ENCODE results near the gene TRIM17.

GRCh38 chr1:228408041-228408868 lies 8.4 kb downstream of the TRIM17 start:
- TF ChIP-seq, protein P1, sequence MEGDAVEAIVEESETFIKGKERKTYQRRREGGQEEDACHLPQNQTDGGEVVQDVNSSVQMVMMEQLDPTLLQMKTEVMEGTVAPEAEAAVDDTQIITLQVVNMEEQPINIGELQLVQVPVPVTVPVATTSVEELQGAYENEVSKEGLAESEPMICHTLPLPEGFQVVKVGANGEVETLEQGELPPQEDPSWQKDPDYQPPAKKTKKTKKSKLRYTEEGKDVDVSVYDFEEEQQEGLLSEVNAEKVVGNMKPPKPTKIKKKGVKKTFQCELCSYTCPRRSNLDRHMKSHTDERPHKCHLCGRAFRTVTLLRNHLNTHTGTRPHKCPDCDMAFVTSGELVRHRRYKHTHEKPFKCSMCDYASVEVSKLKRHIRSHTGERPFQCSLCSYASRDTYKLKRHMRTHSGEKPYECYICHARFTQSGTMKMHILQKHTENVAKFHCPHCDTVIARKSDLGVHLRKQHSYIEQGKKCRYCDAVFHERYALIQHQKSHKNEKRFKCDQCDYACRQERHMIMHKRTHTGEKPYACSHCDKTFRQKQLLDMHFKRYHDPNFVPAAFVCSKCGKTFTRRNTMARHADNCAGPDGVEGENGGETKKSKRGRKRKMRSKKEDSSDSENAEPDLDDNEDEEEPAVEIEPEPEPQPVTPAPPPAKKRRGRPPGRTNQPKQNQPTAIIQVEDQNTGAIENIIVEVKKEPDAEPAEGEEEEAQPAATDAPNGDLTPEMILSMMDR (IDR thresholded peaks at IDR 0.05; ENCODE audit: poor library complexity, severe bottlenecking) = no peak
- TF ChIP-seq SMC3 (conservative IDR thresholded peaks at IDR 0.05; ENCODE audit: poor library complexity) (no peak), POLR2AphosphoS5 (IDR thresholded peaks at IDR 0.05) (no peak), RAD21 (conservative IDR thresholded peaks at IDR 0.05) (no peak), EZH2 (IDR thresholded peaks at IDR 0.05; ENCODE audit: borderline replicate concordance, insufficient read depth, low read length, poor library complexity, severe bottlenecking) (no peak), TAF1 (IDR thresholded peaks at IDR 0.05; ENCODE audit: low read depth) (no peak), EP300 (conservative IDR thresholded peaks at IDR 0.05; ENCODE audit: poor library complexity, severe bottlenecking) (no peak)
- TF ChIP-seq, protein P2, sequence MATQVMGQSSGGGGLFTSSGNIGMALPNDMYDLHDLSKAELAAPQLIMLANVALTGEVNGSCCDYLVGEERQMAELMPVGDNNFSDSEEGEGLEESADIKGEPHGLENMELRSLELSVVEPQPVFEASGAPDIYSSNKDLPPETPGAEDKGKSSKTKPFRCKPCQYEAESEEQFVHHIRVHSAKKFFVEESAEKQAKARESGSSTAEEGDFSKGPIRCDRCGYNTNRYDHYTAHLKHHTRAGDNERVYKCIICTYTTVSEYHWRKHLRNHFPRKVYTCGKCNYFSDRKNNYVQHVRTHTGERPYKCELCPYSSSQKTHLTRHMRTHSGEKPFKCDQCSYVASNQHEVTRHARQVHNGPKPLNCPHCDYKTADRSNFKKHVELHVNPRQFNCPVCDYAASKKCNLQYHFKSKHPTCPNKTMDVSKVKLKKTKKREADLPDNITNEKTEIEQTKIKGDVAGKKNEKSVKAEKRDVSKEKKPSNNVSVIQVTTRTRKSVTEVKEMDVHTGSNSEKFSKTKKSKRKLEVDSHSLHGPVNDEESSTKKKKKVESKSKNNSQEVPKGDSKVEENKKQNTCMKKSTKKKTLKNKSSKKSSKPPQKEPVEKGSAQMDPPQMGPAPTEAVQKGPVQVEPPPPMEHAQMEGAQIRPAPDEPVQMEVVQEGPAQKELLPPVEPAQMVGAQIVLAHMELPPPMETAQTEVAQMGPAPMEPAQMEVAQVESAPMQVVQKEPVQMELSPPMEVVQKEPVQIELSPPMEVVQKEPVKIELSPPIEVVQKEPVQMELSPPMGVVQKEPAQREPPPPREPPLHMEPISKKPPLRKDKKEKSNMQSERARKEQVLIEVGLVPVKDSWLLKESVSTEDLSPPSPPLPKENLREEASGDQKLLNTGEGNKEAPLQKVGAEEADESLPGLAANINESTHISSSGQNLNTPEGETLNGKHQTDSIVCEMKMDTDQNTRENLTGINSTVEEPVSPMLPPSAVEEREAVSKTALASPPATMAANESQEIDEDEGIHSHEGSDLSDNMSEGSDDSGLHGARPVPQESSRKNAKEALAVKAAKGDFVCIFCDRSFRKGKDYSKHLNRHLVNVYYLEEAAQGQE (IDR thresholded peaks at IDR 0.05; ENCODE audit: borderline replicate concordance) = no peak
